Measurements from ENCODE around the gene MRPS2. TPM values are rescaled to one million over a fixed set of nuclear protein-coding genes. Genes with fewer than 3 reads are reported as not detected.

Gene MRPS2
- total RNA-seq, 1 donor = 21.4 TPM

- no peak for TF ChIP-seq CTCF (IDR thresholded peaks at IDR 0.05; ENCODE audit: insufficient read depth, low read length)
- H3K4me3 ChIP-seq (ENCODE audit: low read depth, low read length) = peak overlapping the region; percentile 77
- DNase-seq (ENCODE audit: low read depth) = no peak
These were observed 19.6 kb upstream of the MRPS2 start for GRCh38 chr9:135480940-135481310.

GRCh38 chr9:135482015-135482754, 18.3 kb upstream of the MRPS2 start:
- no peak for TF ChIP-seq CTCF (IDR thresholded peaks at IDR 0.05; ENCODE audit: insufficient read depth, low read length)
- H3K4me3 ChIP-seq (ENCODE audit: low read depth, low read length) = no peak overlapping the region
- DNase-seq (ENCODE audit: low read depth) = no peak

- H3K4me3 ChIP-seq (ENCODE audit: low read depth, low read length) = no peak overlapping the region
- no peak for DNase-seq (ENCODE audit: low read depth)
- no peak for TF ChIP-seq CTCF (IDR thresholded peaks at IDR 0.05; ENCODE audit: insufficient read depth, low read length)
These were observed 15.8 kb upstream of the MRPS2 start for GRCh38 chr9:135484460-135485277.

GRCh38 chr9:135485385-135485784, 15.1 kb upstream of the MRPS2 start:
- TF ChIP-seq CTCF (IDR thresholded peaks at IDR 0.05; ENCODE audit: insufficient read depth, low read length) = no peak
- no peak overlapping the region for H3K4me3 ChIP-seq (ENCODE audit: low read depth, low read length)
- no peak for DNase-seq (ENCODE audit: low read depth)

- no peak for TF ChIP-seq CTCF (IDR thresholded peaks at IDR 0.05; ENCODE audit: insufficient read depth, low read length)
- no peak overlapping the region for H3K4me3 ChIP-seq (ENCODE audit: low read depth, low read length)
- DNase-seq (ENCODE audit: low read depth) = no peak
These were observed 14.7 kb upstream of the MRPS2 start for GRCh38 chr9:135485832-135486231.

GRCh38 chr9:135486267-135487065, 14.0 kb upstream of the MRPS2 start:
- no peak for DNase-seq (ENCODE audit: low read depth)
- no peak for TF ChIP-seq CTCF (IDR thresholded peaks at IDR 0.05; ENCODE audit: insufficient read depth, low read length)

More at GRCh38 chr9:135486267-135487065, 14.0 kb upstream of the MRPS2 start:
- H3K4me3 ChIP-seq (ENCODE audit: low read depth, low read length) = no peak overlapping the region
